HG03060 (cell line): ENCODE data around the gene SGMS1.
"Not testable (repeated sequence)": the region's sequence is repeated elsewhere in the genome, so short reads cannot be mapped to it uniquely, and the experiment has no call there.

Experiments used
- ATAC-seq: cut with Tn5 transposase; IDR thresholded peaks from one replicate; pipeline ENCODE4 v1.9.1; 2021; ENCODE audit warnings: low read depth, moderate number of reproducible peaks; ENCODE audit not compliant: unreplicated experiment

Gene SGMS1

DNA sequence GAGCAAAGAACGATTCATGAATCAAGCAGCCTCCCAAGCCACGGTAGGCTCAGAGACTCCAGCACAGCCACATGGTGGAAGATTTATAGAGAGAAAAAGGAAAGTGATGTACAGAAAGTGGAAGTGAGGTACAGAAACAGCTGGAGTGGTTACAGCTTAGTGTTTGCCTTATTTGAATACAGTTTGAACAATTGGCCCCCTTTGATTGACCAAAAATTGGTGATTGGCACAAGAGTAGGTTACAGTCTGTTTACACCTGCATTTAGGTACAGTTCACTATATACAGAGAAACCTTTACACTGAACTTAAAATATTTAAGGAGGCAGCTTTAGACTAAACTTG lies 236.1 kb downstream of the SGMS1 start:
- ATAC-seq = peak; percentile 57

DNA sequence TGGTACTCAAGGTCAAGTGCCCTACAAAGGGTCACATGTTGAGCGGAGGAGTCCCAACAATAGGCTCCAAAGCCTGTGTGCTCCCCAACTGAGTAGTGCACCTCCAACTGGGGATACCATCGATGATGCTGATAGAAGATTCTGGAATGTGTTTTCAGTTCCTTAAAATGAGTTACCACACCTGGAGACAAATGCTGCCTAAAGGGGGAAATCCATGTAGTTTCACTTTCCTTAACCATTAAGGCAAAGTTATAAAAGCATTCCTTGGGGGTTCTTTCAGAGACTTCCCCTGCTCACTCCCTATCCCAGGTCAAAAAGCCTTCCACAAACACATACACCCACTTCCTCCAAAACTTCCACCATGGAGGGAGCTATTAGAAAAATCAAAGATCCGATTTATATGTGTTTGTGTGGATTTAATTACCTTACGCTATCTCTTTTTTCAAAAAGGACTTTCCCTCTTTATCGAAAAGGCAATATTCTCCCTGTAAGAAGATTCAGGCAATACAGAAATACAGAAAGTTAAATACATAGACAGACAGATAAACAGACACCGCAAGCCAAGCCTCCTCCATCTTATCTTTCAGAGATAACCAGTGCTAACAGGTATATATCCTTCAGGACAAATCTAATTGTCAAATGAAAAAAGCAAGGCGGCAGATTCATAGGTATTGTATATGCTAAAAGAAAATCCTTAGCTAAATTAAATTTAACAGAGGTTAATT lies 236.6 kb downstream of the SGMS1 start:
- no peak for ATAC-seq

DNA sequence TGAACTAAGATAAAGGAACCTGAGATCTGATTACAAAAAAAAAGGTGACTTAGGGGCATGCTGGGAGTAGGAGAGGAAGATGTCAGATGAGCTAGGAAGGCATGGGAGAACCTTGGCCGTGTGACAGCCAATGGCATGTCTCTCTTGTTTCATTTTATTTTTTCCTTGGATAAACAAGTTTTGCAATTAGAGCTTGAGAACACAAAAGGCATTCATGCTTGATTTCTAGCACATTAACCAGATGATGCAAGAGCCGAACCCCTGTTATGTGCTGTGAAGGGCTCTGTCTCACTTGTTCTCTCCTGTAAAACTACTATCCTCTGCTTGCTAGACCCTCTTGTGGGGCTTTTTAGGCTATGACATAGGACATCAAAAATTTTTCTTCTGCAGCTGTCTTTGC lies 238.1 kb downstream of the SGMS1 start:
- ATAC-seq = no peak

DNA sequence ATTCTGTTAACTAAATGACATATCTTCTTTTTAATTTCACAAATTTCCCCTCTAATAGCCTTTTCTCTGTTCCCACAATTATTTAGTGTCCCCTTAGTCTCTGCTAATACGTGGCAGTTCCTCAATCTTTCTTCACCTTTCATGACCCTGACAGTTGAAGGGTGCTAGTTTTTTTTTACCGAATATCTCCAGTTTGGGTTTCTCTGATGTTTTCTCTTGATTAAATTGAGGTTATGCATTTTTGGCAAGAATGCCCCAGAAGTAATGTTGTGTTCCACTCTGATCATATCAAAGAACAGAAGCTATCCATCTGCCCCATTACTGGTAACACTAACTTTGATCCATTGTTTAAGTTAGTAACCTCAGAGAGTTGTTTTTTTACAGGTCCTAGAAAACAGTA lies 238.9 kb downstream of the SGMS1 start:
- no peak for ATAC-seq

DNA sequence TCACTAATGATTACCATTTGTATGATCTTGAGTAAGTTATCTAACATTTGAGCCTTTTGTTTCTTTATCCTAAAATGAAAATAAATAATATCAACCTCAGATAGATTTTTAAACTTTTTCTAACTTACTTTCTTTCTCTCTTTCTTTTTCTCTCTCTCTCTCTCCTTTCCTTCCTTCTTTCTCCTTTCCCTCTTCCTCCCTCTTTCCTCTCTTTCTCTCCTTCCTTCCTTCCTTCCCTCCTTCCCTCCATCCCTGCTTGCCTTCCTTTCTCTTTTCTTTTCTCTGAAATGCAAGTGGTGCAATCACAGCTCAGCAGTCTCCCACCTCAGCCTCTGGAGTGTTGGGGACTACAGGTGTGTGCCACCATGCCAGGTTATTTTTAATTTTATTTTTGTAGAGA lies 239.5 kb downstream of the SGMS1 start:
- ATAC-seq = no peak

DNA sequence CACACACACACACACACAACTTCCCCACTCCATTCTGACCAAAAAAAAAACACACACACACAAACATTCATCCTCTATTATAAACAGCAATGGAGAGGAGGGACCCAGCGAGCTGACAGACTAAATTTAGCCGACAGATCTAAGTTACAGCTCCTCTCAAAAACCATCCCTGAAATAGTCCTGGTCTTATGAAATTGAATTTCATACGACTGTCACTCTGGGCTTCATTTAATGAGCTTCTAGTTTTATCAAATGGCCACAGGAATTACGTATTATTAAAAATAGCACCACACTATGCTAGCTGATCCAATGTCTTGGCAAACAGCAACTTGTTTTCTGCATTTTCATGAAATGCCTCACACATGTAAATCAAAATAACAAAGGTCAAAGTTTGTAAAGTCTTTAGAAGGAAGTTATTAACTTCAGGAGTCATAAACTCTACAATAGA lies 241.2 kb downstream of the SGMS1 start:
- no peak for ATAC-seq

DNA sequence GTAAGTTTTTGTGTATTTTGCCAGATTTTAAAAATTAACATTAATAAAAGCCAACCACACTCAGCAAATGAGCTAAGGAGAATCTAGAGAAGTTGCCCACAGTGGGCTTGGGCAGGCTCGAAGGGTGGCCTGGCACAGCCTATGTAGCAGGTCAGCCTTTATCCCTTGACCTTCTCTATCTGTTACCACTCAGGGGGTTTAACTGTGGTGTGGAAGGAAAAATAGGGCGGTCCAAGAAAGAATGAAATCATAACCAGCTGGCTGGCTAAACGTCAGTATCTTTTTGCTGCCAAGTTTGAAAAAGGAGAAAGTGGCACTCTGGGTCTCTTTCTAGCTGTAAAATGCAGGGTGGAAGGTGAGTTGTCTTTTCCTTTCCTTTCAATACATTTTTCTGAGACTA lies 242.1 kb downstream of the SGMS1 start:
- ATAC-seq = no peak

DNA sequence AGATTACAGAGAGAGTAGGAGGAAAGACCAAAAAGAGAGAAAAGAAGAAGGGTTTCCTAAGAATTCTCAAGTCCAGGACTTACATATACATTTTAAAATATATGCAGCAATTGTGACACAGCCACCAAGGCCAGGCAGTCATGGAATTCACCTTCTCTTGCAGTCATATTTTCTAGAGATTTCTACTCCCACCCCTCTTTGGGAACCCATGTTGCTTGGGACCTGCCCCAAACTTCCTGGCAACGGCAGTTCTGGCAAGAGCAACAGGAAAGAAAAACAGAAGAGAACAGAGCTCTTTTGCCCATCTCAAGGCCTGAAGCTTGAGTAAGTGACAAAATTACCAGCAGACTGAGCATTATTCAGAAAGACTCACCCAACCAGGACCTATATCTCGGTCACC lies 244.1 kb downstream of the SGMS1 start:
- ATAC-seq = no peak

DNA sequence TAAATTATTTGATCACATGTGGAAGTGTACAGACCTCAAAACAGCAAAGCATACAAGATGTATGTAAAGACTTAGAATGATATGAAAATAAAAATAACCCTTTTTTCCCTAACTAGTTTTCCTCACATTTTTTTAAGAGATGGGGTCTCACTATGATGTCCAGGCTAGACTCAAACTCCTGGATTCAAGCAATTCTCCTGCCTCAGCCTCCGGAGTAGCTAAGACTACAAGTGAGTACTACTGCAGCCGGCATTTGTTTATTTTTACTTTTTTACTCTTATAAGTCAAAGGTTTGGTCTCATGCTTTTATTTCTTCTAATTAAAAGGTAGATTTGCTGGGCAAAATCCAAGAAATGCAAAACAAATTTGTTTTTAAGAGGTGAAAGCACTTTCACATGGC lies 248.0 kb downstream of the SGMS1 start:
- no peak for ATAC-seq

DNA sequence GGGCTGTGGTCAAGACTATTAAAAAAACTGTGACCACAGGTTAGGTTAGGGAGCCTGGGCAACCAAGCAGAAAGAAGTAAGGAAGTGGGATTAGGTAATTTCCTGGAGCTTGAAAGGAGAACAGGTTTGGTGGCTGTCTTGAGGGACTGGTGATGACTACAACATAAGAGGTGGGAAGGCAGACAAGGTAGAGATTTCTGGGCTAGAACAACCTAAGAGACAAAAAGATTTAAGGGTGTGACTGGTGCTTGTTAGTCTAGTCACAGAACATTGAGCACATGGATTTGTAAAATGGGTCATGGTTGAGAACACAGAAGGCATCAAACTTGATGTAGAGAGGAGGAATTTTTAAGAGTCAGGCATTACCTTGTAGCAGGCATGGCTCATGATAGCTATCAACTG lies 248.7 kb downstream of the SGMS1 start:
- no peak for ATAC-seq

DNA sequence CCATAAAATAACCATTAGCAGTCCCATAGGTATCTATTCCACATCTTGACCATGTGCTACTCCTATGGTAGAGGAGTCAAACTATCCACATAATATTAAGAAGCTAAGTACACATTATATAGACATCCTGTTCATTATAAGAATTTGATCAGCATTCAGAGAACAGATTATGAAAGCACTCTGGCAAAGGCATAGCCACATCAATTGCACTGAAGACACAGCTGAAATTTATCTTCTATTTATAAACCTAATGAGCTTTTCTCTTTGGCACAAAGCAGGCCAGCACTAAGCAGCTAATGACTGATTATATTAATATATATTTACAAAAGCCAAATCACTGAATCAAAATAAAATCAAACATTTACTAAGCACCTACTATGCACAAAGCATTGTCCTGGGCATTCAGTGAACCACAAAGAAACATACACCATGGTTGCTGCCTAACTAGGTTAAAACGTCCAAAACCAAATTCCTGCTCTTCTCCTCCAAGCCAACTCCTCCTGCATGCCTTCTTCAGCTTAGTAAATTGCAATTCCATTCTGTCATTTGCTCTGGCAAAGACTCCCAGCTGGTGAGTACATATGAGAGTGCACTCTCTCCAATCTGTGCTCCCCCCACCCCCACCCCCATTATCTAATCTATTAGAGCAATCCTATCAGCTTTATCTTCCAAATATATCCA lies 249.8 kb downstream of the SGMS1 start:
- ATAC-seq = no peak

DNA sequence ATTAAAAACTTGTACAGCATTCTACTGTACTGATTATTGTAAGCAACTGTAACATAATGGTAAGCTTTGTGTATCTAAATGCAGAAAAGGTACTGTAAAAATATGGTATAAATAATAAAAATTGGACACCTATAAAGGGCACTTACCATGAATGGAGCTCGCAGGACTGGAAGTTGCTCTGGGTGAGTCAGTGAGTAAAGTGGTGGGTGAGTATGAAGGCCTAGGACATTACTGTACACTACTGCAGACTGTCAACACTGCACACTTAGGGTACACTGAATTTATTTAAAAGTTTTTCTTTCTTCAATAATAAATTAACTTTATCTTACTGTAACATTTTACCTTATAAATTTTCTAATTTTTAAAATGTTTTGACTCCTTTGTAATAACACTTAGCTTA lies 253.8 kb downstream of the SGMS1 start:
- ATAC-seq = no peak

DNA sequence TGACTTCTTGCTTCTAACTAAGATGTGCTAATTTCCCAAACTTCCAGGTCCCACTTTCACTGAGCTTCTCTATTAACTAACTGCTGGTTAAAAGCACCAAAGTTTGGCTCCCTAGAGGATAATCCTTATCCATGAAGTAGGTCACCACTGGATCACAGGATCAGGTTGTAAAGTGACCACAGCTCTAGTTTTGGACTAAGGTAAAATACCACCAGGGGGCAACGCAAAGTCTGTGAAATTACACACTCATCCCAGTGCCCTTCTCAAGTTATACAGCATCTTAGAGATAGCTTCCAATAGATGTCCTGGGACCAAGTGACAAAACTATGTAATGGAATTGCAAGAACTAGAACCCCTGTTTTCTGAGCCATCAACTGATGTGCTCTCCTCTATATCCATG lies 256.0 kb downstream of the SGMS1 start:
- ATAC-seq = no peak

DNA sequence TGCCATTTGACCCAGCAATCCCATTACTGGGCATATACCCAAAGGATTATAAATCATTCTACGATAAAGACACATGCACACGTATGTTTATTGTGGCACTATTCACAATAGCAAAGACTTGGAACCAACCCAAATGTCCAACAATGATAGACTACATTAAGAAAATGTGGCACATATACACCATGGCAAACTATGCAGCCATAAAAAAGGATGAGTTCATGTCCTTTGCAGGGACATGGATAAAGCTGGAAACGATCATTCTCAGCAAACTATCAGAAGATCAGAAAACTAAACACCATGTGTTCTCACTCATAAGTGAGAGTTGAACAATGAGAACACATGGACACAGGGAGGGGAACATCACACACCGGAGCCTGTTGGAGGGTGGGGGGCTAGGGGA lies 257.3 kb downstream of the SGMS1 start:
- ATAC-seq = not testable (repeated sequence)

DNA sequence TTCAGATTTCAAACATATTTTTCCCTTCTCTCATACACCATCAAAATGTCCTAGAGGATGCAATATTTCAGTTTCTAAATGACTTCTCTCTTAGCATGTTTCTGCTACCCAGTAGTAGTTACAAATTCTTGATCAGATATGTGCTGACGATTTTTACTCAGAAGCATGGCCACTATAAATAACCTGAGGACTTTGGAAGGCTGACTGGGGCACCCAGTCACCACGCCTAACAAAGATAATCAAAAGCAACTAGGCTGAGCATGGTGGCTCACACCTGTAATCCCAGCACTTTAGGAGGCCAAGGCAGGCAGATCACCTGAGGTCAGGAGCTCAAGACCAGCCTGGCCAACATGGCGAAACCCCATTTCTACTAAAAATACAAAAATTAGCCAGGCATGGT lies 259.0 kb downstream of the SGMS1 start:
- not testable (repeated sequence) for ATAC-seq

DNA sequence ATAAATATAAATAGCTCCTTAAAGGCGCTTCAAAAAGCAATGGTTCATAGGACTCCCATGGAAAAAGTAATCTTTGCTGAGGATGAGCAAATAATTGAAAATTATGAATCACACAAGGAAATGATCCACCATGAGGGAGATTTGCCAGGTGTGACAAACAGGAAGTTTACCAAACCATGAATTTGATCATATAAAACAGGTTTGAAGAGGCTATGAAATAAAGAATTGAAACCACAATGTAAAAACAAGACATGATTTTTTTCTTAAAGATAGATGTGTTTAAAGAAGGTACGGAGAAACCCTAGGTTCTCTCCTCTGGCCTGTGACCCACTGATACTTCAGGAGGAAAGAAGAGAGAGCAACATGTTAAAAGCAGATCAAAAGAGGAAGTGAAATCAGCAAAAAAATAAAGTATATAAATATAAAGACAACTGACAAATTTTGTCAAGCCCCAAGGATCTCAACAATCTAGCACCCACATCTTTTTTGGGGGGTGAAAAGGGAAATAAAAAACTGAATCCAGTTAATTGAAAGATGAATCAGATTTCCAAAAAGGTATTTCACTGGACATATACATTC lies 261.1 kb downstream of the SGMS1 start:
- ATAC-seq = peak; percentile 82

DNA sequence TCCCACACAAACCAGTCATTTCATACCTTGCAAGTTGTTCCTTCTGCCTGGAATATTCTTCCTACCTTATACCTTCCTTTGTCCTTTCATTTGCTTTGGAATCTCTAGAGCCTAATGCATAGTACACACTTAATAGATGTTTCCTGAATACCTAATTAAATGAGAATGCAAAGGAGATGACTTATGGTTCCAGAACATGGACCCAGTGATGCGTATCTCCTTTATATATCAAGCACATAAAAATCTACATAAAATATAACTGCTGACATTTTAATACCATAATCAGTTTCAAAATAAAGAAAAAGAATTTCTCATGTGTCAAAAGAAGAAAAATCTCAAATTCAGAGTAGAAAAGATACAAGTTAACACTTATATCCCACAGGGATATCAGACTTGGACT lies 261.8 kb downstream of the SGMS1 start:
- no peak for ATAC-seq

DNA sequence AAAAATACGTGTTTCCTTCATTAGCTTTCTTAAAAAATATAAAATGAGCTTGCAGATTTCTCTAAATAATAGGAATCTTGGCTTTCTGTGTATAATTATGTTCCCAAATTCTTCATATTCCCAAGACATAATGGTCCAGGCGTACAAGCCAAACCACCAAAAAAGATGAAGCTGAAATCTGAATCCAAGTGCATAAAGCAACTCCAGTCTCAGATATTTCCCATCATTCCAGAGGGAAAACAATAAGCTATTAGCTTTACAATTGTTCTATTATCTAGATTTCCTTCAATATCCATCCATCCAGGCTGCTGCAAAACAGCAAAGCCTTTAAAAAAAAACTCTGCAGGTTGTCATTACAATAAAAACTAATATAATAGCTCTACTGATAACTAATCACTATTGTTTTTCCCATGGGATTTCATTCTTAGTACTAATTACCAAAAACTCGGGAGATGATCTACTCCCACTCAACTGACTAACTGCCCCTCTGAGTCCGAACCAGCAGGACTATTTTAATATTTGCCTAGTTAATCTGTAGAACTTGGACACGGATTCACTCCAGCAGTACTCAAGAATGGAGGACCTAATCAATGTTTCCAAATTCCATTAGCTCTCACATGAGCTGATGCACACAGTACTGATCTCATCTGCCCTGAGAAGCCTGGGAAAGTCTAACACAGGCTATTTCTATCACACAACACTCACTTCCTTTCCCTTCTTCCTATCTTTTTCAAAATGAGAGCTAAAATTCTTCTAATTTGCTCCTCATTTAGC lies 263.5 kb downstream of the SGMS1 start:
- ATAC-seq = no peak

DNA sequence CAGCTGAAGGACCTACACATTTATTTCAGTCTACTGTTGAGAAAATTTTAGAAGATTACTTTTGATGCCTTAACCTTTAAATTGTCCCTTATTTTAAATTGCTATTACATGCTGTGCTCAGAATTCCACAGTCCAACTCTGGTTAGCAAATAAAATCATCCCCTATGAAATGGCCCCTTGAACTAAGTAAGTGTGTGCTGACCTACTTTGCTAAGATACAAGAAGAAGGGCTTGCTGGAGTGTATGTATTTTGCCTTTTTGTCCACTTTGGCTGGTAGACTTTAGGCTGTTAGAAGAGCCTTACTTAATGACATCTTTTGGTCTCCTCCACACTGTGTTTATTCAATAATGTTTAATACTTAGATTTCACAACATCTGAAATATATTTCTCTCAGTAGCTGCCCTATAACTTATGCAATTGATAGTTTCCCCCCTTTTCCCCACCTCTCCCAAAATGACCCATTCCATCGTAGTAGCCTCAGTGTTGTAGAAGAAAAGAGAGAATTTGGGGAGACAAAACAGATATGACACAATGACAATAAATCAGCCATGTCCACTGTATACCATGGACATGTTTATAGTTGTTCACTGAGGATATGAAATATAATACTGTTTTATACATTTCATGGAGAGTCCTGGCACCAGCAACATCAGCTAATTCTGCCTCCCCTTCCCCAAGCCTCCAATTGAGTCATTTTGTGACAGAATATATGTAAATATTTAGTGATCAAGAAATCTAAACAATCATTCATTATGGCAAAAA lies 264.6 kb downstream of the SGMS1 start:
- ATAC-seq = no peak

DNA sequence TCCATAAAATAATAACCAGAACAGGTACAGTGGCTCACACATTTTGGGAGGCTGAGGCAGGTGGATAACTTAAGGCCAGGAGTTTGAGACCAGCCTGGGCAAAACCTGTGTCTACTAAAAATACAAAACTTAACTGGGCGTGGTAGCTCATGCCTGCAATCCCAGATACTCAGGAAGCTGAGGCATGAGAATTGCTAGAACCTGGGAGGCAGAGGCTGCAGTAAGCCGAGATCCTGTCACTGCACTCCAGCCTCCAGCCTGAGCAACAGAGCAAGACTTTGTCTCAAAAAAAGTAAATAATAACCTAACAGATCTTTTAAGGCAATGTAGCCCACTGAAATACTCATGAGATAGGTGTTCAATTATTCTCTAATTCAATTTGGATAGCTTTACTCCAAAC lies 265.3 kb downstream of the SGMS1 start:
- no peak for ATAC-seq

DNA sequence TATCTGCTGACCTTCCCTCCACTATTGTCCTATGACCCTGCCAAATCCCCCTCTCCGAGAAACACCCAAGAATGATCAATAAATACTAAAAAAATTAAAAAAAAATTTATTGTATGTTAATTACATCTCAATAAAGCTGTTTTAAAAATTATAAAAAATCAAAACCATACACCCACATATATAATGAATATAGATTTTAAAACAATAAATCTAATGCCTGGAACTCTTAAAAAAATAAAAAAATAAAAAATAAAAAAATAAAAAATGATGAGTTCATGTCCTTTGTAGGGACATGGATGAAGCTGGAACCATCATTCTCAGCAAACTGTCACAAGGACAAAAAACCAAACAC lies 267.3 kb downstream of the SGMS1 start:
- ATAC-seq = not testable (repeated sequence)
